Chondrocyte (in vitro differentiated cells): ENCODE data around the gene TNFRSF19. TPM values are rescaled to one million over a fixed set of nuclear protein-coding genes. Genes with fewer than 3 reads are reported as not detected.
A peak's percentile ranks its signal among the peaks of the same experiment; 100 is the strongest.

ENCODE experiments used
- DNase-seq: peaks from one replicate; pipeline ENCODE4 v3.0.0; 2021; ENCODE audit warnings: mixed read lengths, low spot score
- H3K27ac Mint-ChIP-seq: one replicate; pipeline ENCODE4 v1.8.0; 2021; ENCODE audit warnings: mild to moderate bottlenecking, moderate library complexity, mixed read lengths; ENCODE audit not compliant: unreplicated experiment
- H3K27me3 Mint-ChIP-seq: 2 replicates; pipeline ENCODE4 v1.8.0; 2021; ENCODE audit warnings: low read depth, mixed read lengths
- H3K36me3 Mint-ChIP-seq: 2 replicates; pipeline ENCODE4 v1.8.0; 2021; ENCODE audit warnings: low read depth, mixed read lengths
- H3K4me1 Mint-ChIP-seq: 2 replicates; pipeline ENCODE4 v1.8.0; 2021; ENCODE audit warnings: low read depth, mild to moderate bottlenecking, mixed read lengths
- H3K4me3 Mint-ChIP-seq: one replicate; pipeline ENCODE4 v1.8.0; 2021; ENCODE audit warnings: mild to moderate bottlenecking, moderate library complexity, mixed read lengths; ENCODE audit not compliant: unreplicated experiment
- H3K9me3 Mint-ChIP-seq: 2 replicates; pipeline ENCODE4 v1.8.0; 2021; ENCODE audit warnings: low read depth, mixed read lengths
- total RNA-seq: library from RNA; stranded (reverse); gene quantifications from 3 replicates; pipeline ENCODE4 v1.2.1, GENCODE V29; 2021
- TF ChIP-seq, protein P1 (sequence below): fragments of 200-600 bp; sonication (generic); IDR thresholded peaks from 2 replicates; pipeline ENCODE4 v1.5.0; 2021; ENCODE audit warnings: antibody characterized with exemption, mild to moderate bottlenecking, moderate library complexity

The TNFRSF19 gene
- total RNA-seq, 1 donor from 2014 or later = 1.3 TPM

DNA sequence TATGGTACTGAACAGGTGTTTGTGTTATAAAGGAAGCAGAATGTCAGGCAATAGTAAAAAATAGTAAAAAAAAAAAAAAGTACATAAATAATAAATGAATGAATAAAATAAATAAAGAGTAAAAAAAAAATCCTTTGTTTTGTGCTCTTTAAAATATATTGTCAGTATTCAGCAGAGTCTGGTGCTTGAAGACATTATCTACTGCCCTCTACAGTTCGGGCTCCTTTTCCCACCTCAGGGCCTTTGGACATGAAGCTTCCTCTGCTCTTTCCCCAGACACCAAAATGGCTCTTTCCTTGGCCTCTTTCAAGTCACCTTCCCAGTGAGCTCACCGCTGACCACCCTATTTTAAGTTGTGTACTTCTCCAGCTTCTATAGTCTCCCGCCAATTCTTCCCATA is 137.5 kb downstream of the TNFRSF19 start:
- Mint-ChIP-seq H3K27ac (no peak overlapping the region), H3K4me1 (peaks cover 6% of the 10 kb centered on the region), H3K9me3 (peaks cover 3% of the 10 kb centered on the region), H3K36me3 (peaks cover 3% of the 10 kb centered on the region), H3K27me3 (no peaks in the 10 kb centered on the region), H3K4me3 (no peak overlapping the region)
- DNase-seq = no peak
- TF ChIP-seq, protein P1, sequence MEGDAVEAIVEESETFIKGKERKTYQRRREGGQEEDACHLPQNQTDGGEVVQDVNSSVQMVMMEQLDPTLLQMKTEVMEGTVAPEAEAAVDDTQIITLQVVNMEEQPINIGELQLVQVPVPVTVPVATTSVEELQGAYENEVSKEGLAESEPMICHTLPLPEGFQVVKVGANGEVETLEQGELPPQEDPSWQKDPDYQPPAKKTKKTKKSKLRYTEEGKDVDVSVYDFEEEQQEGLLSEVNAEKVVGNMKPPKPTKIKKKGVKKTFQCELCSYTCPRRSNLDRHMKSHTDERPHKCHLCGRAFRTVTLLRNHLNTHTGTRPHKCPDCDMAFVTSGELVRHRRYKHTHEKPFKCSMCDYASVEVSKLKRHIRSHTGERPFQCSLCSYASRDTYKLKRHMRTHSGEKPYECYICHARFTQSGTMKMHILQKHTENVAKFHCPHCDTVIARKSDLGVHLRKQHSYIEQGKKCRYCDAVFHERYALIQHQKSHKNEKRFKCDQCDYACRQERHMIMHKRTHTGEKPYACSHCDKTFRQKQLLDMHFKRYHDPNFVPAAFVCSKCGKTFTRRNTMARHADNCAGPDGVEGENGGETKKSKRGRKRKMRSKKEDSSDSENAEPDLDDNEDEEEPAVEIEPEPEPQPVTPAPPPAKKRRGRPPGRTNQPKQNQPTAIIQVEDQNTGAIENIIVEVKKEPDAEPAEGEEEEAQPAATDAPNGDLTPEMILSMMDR = peak; percentile 73

DNA sequence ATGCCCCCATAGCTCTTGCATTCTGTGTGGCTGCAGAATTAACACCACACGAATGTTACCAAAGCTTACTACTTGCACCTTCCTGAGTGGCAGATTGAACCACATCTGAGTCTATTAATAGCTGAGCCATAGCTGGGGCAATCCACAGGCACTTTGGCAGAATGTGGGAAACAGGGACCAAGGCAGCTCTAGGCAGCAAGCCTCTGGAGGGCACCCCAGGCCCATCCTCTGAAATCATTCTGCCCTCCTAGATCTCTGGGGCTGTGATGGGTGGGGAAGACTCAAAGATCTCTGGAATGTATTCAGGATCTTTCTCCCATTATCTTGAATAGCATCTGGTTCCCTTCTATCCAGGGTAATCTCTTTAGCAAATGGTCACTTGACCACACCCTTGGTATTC is 139.3 kb downstream of the TNFRSF19 start:
- no peaks in the 10 kb centered on the region for H3K27me3 Mint-ChIP-seq
- no peak overlapping the region for H3K27ac Mint-ChIP-seq

GRCh38 chr13:23710366-23710765 is 140.2 kb downstream of the TNFRSF19 start:
- TF ChIP-seq, protein P1 = no peak
- no peak overlapping the region for H3K4me3 Mint-ChIP-seq
- peaks cover 5% of the 10 kb centered on the region for H3K4me1 Mint-ChIP-seq
- no peak overlapping the region for H3K27ac Mint-ChIP-seq
- no peaks in the 10 kb centered on the region for H3K27me3 Mint-ChIP-seq
- H3K36me3 Mint-ChIP-seq = peaks cover 7% of the 10 kb centered on the region
- no peak for DNase-seq
- peaks cover 13% of the 10 kb centered on the region for H3K9me3 Mint-ChIP-seq

More for the DNA sequence above, 139.3 kb downstream of the TNFRSF19 start:
- Mint-ChIP-seq H3K4me1 (peaks cover 6% of the 10 kb centered on the region), H3K4me3 (no peak overlapping the region), H3K36me3 (peaks cover 7% of the 10 kb centered on the region), H3K9me3 (peaks cover 13% of the 10 kb centered on the region)
- TF ChIP-seq, protein P1 = peak; percentile 34
- no peak for DNase-seq

DNA sequence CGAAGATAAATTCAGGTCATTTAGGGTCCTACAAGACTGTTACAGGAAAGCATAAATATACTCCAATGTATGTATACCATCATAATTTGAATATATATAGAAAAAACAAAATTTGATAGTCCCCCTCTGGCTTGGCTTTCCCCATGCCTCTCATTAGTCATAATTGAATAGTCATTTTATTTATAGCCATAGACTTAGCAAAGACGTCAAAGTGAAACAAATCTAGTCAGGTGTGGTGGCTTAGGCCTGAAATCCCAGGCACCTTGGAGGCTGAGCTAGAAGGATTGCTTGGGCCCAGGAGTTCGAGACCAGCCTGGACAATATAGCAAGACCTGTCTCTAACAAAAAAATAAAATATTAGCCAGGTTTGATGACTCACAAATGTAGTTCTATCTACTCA is 141.1 kb downstream of the TNFRSF19 start:
- no peaks in the 10 kb centered on the region for H3K4me1 Mint-ChIP-seq

GRCh38 chr13:23714672-23715071 is 144.5 kb downstream of the TNFRSF19 start:
- no peak for DNase-seq
- H3K27me3 Mint-ChIP-seq = no peaks in the 10 kb centered on the region
- TF ChIP-seq, protein P1 = no peak
- H3K9me3 Mint-ChIP-seq = peaks cover 13% of the 10 kb centered on the region
- peaks cover 7% of the 10 kb centered on the region for H3K36me3 Mint-ChIP-seq
- H3K4me3 Mint-ChIP-seq = no peak overlapping the region
- H3K4me1 Mint-ChIP-seq = no peaks in the 10 kb centered on the region
- no peak overlapping the region for H3K27ac Mint-ChIP-seq

More for the DNA sequence above, 141.1 kb downstream of the TNFRSF19 start:
- peaks cover 13% of the 10 kb centered on the region for H3K9me3 Mint-ChIP-seq
- H3K36me3 Mint-ChIP-seq = peaks cover 7% of the 10 kb centered on the region
- H3K27me3 Mint-ChIP-seq = no peaks in the 10 kb centered on the region
- H3K4me3 Mint-ChIP-seq = no peak overlapping the region
- H3K27ac Mint-ChIP-seq = no peak overlapping the region
- DNase-seq = no peak
- TF ChIP-seq, protein P1 = no peak
